B cell (primary cell): ENCODE results near the gene GNPDA1. TPM values are rescaled to one million over a fixed set of nuclear protein-coding genes. Genes with fewer than 3 reads are reported as not detected.

Experiments
- ATAC-seq: fragments of 200-7000 bp; cut with Tn5 transposase; one replicate; pipeline ENCODE4 v1.10.0; 2021; ENCODE audit warnings: low read depth, mild to moderate bottlenecking, moderate number of reproducible peaks, moderate library complexity
- CTCF ChIA-PET: fragments of 350-600 bp; sonication (Branson Sonifier 250); formaldehyde crosslinking; loops from one replicate; lab custom pipeline; 2021; ENCODE audit warnings: antibody characterized with exemption, inconsistent platforms; lab: Charles Lee
- POLR2A ChIA-PET: fragments of 350-600 bp; sonication (Branson Sonifier 250); formaldehyde crosslinking; loops from one replicate; lab custom pipeline; 2021; ENCODE audit warnings: antibody characterized with exemption; lab: Charles Lee
- DNase-seq: peaks from one replicate; pipeline ENCODE4 v3.0.0; 2013
- H2AFZ ChIP-seq: 2 replicates; pipeline ENCODE4 v1.6.1; 2012; ENCODE audit warnings: mild to moderate bottlenecking, low read depth, low read length; ENCODE audit not compliant: insufficient read depth, poor library complexity, severe bottlenecking
- H3K27ac ChIP-seq, 2 donors: 1 replicate in 1 of 2; 2 replicates in 1 of 2; pipeline ENCODE4 v1.5.1; 2012 to 2013; ENCODE audit warnings: low read length in 2 of 2, mild to moderate bottlenecking in 2 of 2, moderate library complexity in 1 of 2
- H3K27me3 ChIP-seq, 4 experiments: fragments of 200-600 bp in 1 of 4; sonication (generic) in 1 of 4; replicated peaks in 1 of 4; 1 replicate in 2 of 4; 2 replicates in 2 of 4; pipeline versions ENCODE4 v1.6.1 to v1.7.0; 2013 to 2016; ENCODE audit warnings: low read length in 3 of 4, mild to moderate bottlenecking in 2 of 4, mixed read lengths in 1 of 4, moderate library complexity in 1 of 4; ENCODE audit not compliant: insufficient read depth in 4 of 4, control insufficient read depth in 3 of 4; ENCODE audit errors: control extremely low read depth in 1 of 4
- H3K36me3 ChIP-seq, 2 experiments: replicated peaks in 1 of 2; 1 replicate in 1 of 2; 2 replicates in 1 of 2; pipeline versions ENCODE4 v1.6.1 to v1.7.1; 2013; ENCODE audit warnings: low read length in 1 of 2; ENCODE audit not compliant: insufficient read depth in 2 of 2, control insufficient read depth in 1 of 2; ENCODE audit errors: control extremely low read depth in 1 of 2, extremely low read depth in 1 of 2
- H3K4me1 ChIP-seq, 2 donors: fragments of 200-600 bp in 1 of 2; sonication (generic) in 1 of 2; 1 replicate in 1 of 2; 2 replicates in 1 of 2; pipeline versions ENCODE4 v1.5.1 to v1.6.1; 2013 to 2017; ENCODE audit warnings: low read length in 2 of 2; ENCODE audit not compliant: control insufficient read depth in 2 of 2, insufficient read depth in 2 of 2
- H3K4me2 ChIP-seq: replicated peaks from 2 replicates; pipeline ENCODE3; 2012; ENCODE audit warnings: mild to moderate bottlenecking, low read depth, low read length; ENCODE audit not compliant: poor library complexity, severe bottlenecking
- H3K4me3 ChIP-seq, 5 experiments: fragments of 200-600 bp in 1 of 5; sonication (generic) in 1 of 5; 1 replicate in 3 of 5; 2 replicates in 2 of 5; pipeline versions ENCODE4 v1.5.1 to v1.7.0; 2011 to 2016; ENCODE audit warnings: low read length in 4 of 5, mild to moderate bottlenecking in 4 of 5, low read depth in 2 of 5, control low read depth in 1 of 5, moderate library complexity in 1 of 5; ENCODE audit not compliant: insufficient read depth in 1 of 5; ENCODE audit errors: control extremely low read depth in 1 of 5, extremely low read depth in 1 of 5
- H3K79me2 ChIP-seq: fragments of 200-600 bp; sonication (generic); one replicate; pipeline ENCODE4 v1.6.0; 2016; ENCODE audit warnings: low read length; ENCODE audit not compliant: control insufficient read depth, insufficient read depth
- H3K9ac ChIP-seq: fragments of 200-600 bp; sonication (generic); 2 replicates; pipeline ENCODE4 v1.6.1; 2017; ENCODE audit warnings: mild to moderate bottlenecking, low read length, moderate library complexity
- H3K9me3 ChIP-seq, 3 donors: one replicate each; pipeline versions ENCODE4 v1.6.1 to v1.7.1; 2013; ENCODE audit warnings: low read length in 2 of 3; ENCODE audit not compliant: control insufficient read depth in 2 of 3, insufficient read depth in 1 of 3; ENCODE audit errors: control extremely low read depth in 1 of 3
- H4K20me1 ChIP-seq: 2 replicates; pipeline ENCODE4 v1.6.0; 2012; ENCODE audit warnings: mild to moderate bottlenecking, low read length; ENCODE audit not compliant: insufficient read depth, control insufficient read depth, poor library complexity, severe bottlenecking
- H3K27ac Mint-ChIP-seq: one replicate; pipeline ENCODE4 v1.8.0; 2021; ENCODE audit warnings: mixed read lengths
- H3K27me3 Mint-ChIP-seq: one replicate; pipeline ENCODE4 v1.8.0; 2021; ENCODE audit warnings: mixed read lengths
- H3K4me1 Mint-ChIP-seq: one replicate; pipeline ENCODE4 v1.8.0; 2021; ENCODE audit warnings: mixed read lengths
- H3K4me3 Mint-ChIP-seq: one replicate; pipeline ENCODE4 v1.8.0; 2021; ENCODE audit warnings: mixed read lengths
- H3K9me3 Mint-ChIP-seq: one replicate; pipeline ENCODE4 v1.8.0; 2022; ENCODE audit warnings: mixed read lengths; ENCODE audit not compliant: insufficient read depth
- CTCF ChIP-seq: fragments of 200-600 bp; IDR thresholded peaks from one replicate; pipeline ENCODE4 v1.8.0; 2022; ENCODE audit warnings: antibody characterized with exemption, mild to moderate bottlenecking
- EZH2 ChIP-seq: IDR thresholded peaks from 2 replicates; pipeline ENCODE4 v1.6.1; 2012; ENCODE audit warnings: borderline replicate concordance, low read depth, mild to moderate bottlenecking, moderate library complexity, low read length; ENCODE audit not compliant: insufficient read depth, poor library complexity, severe bottlenecking
- WGBS: methylation state at CpG from one replicate; pipeline ENCODE4 v1.1.5; 2013; ENCODE audit warnings: missing lambda C conversion rate; ENCODE audit not compliant: insufficient coverage; 5-methylcytosine and 5-hydroxymethylcytosine counted together
- intact Hi-C: fragments of 100-400 bp; cut with micrococcal nuclease; formaldehyde crosslinking; loops from one replicate; pipeline ENCODE4 v1.10.0; 2022
- polyA plus RNA-seq: library from polyadenylated mRNA; depleted of rRNA; stranded (reverse); fragments of >200 nt; gene quantifications from 2 replicates; pipeline ENCODE4 v1.2.3, GENCODE V29; 2012
- total RNA-seq, 2 donors: library from RNA; stranded (reverse); fragments of 120-200 nt in 1 of 2; gene quantifications; 1 replicate in 1 of 2; 2 replicates in 1 of 2; pipeline versions ENCODE4 v1.2.3 to v1.2.4, GENCODE V29; 2013 to 2022

Gene GNPDA1
- total and polyA plus RNA-seq, 2 donors (not counting 1 experiment from before 2014, with no cell fraction given) = 3.1 to 12.1 TPM

DNA sequence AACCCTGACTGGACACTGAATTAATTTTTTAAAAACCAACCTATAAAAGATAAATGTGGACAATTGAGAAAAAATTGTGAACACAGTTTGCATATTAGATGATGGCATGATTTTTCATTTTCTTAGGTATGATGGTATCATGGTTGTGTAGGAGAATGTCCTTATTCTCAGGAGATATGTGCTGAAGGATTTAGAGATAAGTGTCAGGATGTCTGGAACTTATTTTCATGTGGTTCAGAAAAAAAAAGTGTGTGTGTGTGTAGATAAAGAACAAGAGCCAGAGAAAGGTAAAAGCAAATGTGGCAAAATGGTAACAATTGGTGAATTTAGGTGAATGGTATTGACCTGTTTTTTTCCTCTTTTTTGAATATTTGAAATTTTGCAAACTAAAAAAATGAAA, 4.0 kb downstream of the GNPDA1 start:
- H3K4me3 ChIP-seq = no peak overlapping the region
- H2AFZ ChIP-seq = no peak overlapping the region
- no peak overlapping the region for H3K4me3 Mint-ChIP-seq
- H3K79me2 ChIP-seq = no peaks in the 10 kb centered on the region
- no peaks in the 10 kb centered on the region for H3K9me3 ChIP-seq
- no peaks in the 10 kb centered on the region for H3K27me3 Mint-ChIP-seq
- peaks cover 26% of the 10 kb centered on the region for H3K4me1 Mint-ChIP-seq
- no peak for TF ChIP-seq EZH2
- TF ChIP-seq CTCF = no peak
- H3K27ac Mint-ChIP-seq = no peak overlapping the region
- H3K27me3 ChIP-seq = no peaks in the 10 kb centered on the region
- H3K27ac ChIP-seq = no peak overlapping the region
- no peak overlapping the region for H3K4me2 ChIP-seq
- H3K36me3 ChIP-seq = peaks cover 0 to 8% of the 10 kb centered on the region in 2 experiments
- ATAC-seq (no peak), DNase-seq (no peak)
- peaks cover 12 to 14% of the 10 kb centered on the region in 2 donors for H3K4me1 ChIP-seq
- no peak overlapping the region for H3K9ac ChIP-seq
- POLR2A ChIA-PET = no interaction called here
- intact Hi-C loops = no loop called here
- no peaks in the 10 kb centered on the region for H3K9me3 Mint-ChIP-seq
- no peaks in the 10 kb centered on the region for H4K20me1 ChIP-seq
- CTCF ChIA-PET = interaction anchor here (1.1 to 10.6 kb wide), 2 partner anchors 9 to 18 kb away, joined by 3 to 91 read pairs; no protein-coding TSS in a partner anchor

DNA sequence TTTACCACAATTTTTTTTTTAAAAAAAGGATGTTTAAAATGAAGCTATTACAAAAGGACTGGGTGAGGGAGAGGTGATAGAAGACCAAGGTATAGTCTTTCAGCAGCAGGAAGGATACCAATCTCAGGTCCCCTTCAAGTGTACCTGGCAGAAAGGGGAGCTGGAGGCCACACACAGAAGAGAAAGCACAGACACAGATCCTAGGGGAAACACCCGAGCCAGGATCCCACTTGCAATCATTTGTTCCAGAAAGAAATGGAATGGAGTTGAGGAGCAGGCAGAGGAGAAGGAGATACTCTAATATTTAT, 5.6 kb downstream of the GNPDA1 start:
- Mint-ChIP-seq H3K27me3 (no peaks in the 10 kb centered on the region), H3K27ac (no peak overlapping the region)

More for the DNA sequence above, 5.6 kb downstream of the GNPDA1 start:
- no peak overlapping the region for H3K9ac ChIP-seq
- no peak overlapping the region for H3K4me2 ChIP-seq
- intact Hi-C loops = no loop called here
- no CpG with 5 or more reads among the region's 1 CpG for WGBS
- peaks cover 0 to 16% of the 10 kb centered on the region in 2 experiments for H3K36me3 ChIP-seq
- ATAC-seq = no peak
- H3K27me3 ChIP-seq = no peaks in the 10 kb centered on the region
- H3K4me1 Mint-ChIP-seq = peaks cover 14% of the 10 kb centered on the region
- no peaks in the 10 kb centered on the region for H4K20me1 ChIP-seq
- H3K9me3 ChIP-seq = no peaks in the 10 kb centered on the region
- H3K4me3 Mint-ChIP-seq = no peak overlapping the region
- H3K4me1 ChIP-seq = peaks cover under 1 to 3% of the 10 kb centered on the region in 2 donors
- ChIA-PET POLR2A (no interaction called here), CTCF (interaction anchor here (10.6 kb wide), 1 partner anchor 16 kb away, joined by 91 read pairs; no protein-coding TSS in a partner anchor)
- no peaks in the 10 kb centered on the region for H3K79me2 ChIP-seq
- DNase-seq = no peak
- H3K4me3 ChIP-seq = no peak overlapping the region
- H2AFZ ChIP-seq = no peak overlapping the region
- no peak overlapping the region for H3K27ac ChIP-seq
- TF ChIP-seq EZH2 = no peak
- TF ChIP-seq CTCF = no peak
- H3K9me3 Mint-ChIP-seq = no peaks in the 10 kb centered on the region
